OCI-LY3 (cell line): ENCODE results near the gene LYST.

Experiments
- EZH2phosphoT487 ChIP-seq: fragments of 200-600 bp; shearing (Covaris generic); IDR thresholded peaks from 2 replicates; pipeline ENCODE4 v1.6.1; 2018; ENCODE audit warnings: antibody characterized with exemption, mixed run types, low read depth
- TF ChIP-seq, protein P1 (sequence below): fragments of 200-600, 300-600 bp; sonication (generic); IDR thresholded peaks from 2 replicates; pipeline ENCODE4 v1.5.1; 2014; ENCODE audit warnings: antibody characterized with exemption, low read length, low read depth

GRCh38 chr1:235906436-235906835 lies 39.7 kb upstream of the LYST start:
- TF ChIP-seq, protein P1, sequence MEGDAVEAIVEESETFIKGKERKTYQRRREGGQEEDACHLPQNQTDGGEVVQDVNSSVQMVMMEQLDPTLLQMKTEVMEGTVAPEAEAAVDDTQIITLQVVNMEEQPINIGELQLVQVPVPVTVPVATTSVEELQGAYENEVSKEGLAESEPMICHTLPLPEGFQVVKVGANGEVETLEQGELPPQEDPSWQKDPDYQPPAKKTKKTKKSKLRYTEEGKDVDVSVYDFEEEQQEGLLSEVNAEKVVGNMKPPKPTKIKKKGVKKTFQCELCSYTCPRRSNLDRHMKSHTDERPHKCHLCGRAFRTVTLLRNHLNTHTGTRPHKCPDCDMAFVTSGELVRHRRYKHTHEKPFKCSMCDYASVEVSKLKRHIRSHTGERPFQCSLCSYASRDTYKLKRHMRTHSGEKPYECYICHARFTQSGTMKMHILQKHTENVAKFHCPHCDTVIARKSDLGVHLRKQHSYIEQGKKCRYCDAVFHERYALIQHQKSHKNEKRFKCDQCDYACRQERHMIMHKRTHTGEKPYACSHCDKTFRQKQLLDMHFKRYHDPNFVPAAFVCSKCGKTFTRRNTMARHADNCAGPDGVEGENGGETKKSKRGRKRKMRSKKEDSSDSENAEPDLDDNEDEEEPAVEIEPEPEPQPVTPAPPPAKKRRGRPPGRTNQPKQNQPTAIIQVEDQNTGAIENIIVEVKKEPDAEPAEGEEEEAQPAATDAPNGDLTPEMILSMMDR = no peak
- TF ChIP-seq EZH2phosphoT487 = no peak
